Activated CD8-positive, alpha-beta memory T cell treated with anti-CD3 and anti-CD28 coated beads for 36 hours (primary cell): ENCODE measurements around the gene RBM17. TPM values are rescaled to one million over a fixed set of nuclear protein-coding genes. Genes with fewer than 3 reads are reported as not detected.
"Not testable (repeated sequence)": the region's sequence is repeated elsewhere in the genome, so short reads cannot be mapped to it uniquely, and the experiment has no call there.

Experiments
- CTCF ChIA-PET: fragments of 350-600 bp; sonication (Branson Sonifier 250); formaldehyde crosslinking; loops from one replicate; lab custom pipeline; 2021; ENCODE audit warnings: antibody characterized with exemption; lab: Charles Lee
- POLR2A ChIA-PET: fragments of 350-600 bp; sonication (Branson Sonifier 250); formaldehyde crosslinking; loops from one replicate; lab custom pipeline; 2021; ENCODE audit warnings: antibody characterized with exemption; lab: Charles Lee
- total RNA-seq, 2 experiments: library from RNA; stranded (reverse); gene quantifications; one replicate each; pipeline ENCODE4 v1.2.3, GENCODE V29; 2021

RBM17 gene
- total RNA-seq, result 100 to 1,000 TPM; 289 to 298 TPM

GRCh38 chr10:6088721-6089333 is at the start of gene RBM17:
Gene RBM17, plus strand, starts transcription at chr10:6089034. Its CDS starts 8,032 bp downstream, at chr10:6097066.
- CTCF ChIA-PET, result interaction anchor here (0.9 to 1.6 kb wide), 5 partner anchors 16 to 312 kb away, joined by 3 to 4 read pairs (median 3); no protein-coding TSS in a partner anchor
- POLR2A ChIA-PET, result interaction anchor here (0.6 to 1.6 kb wide), 4 partner anchors 17 to 74 kb away, joined by 3 to 5 read pairs (median 4); no protein-coding TSS in a partner anchor

GRCh38 chr10:6039711-6040110 is 49.1 kb upstream of the RBM17 start:
- POLR2A ChIA-PET, result no interaction called here
- CTCF ChIA-PET, result no interaction called here

- CTCF ChIA-PET, result no interaction called here
- POLR2A ChIA-PET, result no interaction called here
Observed at GRCh38 chr10:6040205-6040604, 48.6 kb upstream of the RBM17 start.

- POLR2A ChIA-PET, result interaction anchor here (0.6 kb wide), 1 partner anchor 1543 kb away, joined by 3 read pairs; no protein-coding TSS in a partner anchor
- CTCF ChIA-PET, result not testable (repeated sequence)
Observed at GRCh38 chr10:6043377-6043776, 45.5 kb upstream of the RBM17 start.

GRCh38 chr10:6044060-6044459 is 44.8 kb upstream of the RBM17 start:
- POLR2A ChIA-PET, result interaction anchor here (2.9 kb wide), 1 partner anchor 39 kb away, joined by 12 read pairs; no protein-coding TSS in a partner anchor
- CTCF ChIA-PET, result interaction anchor here (0.6 kb wide), 1 partner anchor 42 kb away, joined by 3 read pairs; no protein-coding TSS in a partner anchor

- CTCF ChIA-PET, result interaction anchor here (1.0 to 1.1 kb wide), 2 partner anchors 12 to 30 kb away, joined by 3 read pairs; no protein-coding TSS in a partner anchor
- POLR2A ChIA-PET, result interaction anchor here (0.6 to 2.9 kb wide), 3 partner anchors 8 to 39 kb away, joined by 3 to 12 read pairs (median 10); partner anchors contain the start of gene IL2RA
Observed at GRCh38 chr10:6044751-6045313, 44.0 kb upstream of the RBM17 start.

GRCh38 chr10:6045314-6045848 is 43.5 kb upstream of the RBM17 start:
- ChIA-PET POLR2A (interaction anchor here (0.6 to 2.9 kb wide), 6 partner anchors 9 to 366 kb away, joined by 3 to 12 read pairs (median 4); partner anchors contain the start of gene IL2RA), CTCF (interaction anchor here (0.8 to 1.1 kb wide), 3 partner anchors 12 to 227 kb away, joined by 3 read pairs; no protein-coding TSS in a partner anchor)

- ChIA-PET CTCF (interaction anchor here (0.8 to 1.3 kb wide), 4 partner anchors 11 to 227 kb away, joined by 3 read pairs; no protein-coding TSS in a partner anchor), POLR2A (interaction anchor here (0.6 to 2.9 kb wide), 6 partner anchors 8 to 365 kb away, joined by 3 to 12 read pairs (median 4); no protein-coding TSS in a partner anchor)
Observed at GRCh38 chr10:6045878-6046772, 42.7 kb upstream of the RBM17 start.

- POLR2A ChIA-PET, result interaction anchor here (0.6 to 2.9 kb wide), 4 partner anchors 25 to 41 kb away, joined by 3 to 12 read pairs (median 4); no protein-coding TSS in a partner anchor
- CTCF ChIA-PET, result interaction anchor here (1.3 kb wide), 1 partner anchor 25 kb away, joined by 3 read pairs; no protein-coding TSS in a partner anchor
Observed at GRCh38 chr10:6046773-6047611, 41.8 kb upstream of the RBM17 start.

GRCh38 chr10:6047847-6048246 is 41.0 kb upstream of the RBM17 start:
- ChIA-PET CTCF (interaction anchor here (1.3 to 2.2 kb wide), 2 partner anchors 36 to 39 kb away, joined by 5 read pairs; no protein-coding TSS in a partner anchor), POLR2A (interaction anchor here (0.6 to 1.1 kb wide), 2 partner anchors 25 to 40 kb away, joined by 3 to 4 read pairs; no protein-coding TSS in a partner anchor)

- ChIA-PET POLR2A (interaction anchor here (0.6 to 0.7 kb wide), 2 partner anchors 11 to 36 kb away, joined by 3 read pairs; no protein-coding TSS in a partner anchor), CTCF (interaction anchor here (1.3 to 2.2 kb wide), 2 partner anchors 35 to 38 kb away, joined by 5 read pairs; no protein-coding TSS in a partner anchor)
Observed at GRCh38 chr10:6048281-6049030, 40.4 kb upstream of the RBM17 start.

- CTCF ChIA-PET, result interaction anchor here (0.9 to 2.2 kb wide), 3 partner anchors 35 to 39 kb away, joined by 4 to 5 read pairs (median 5); no protein-coding TSS in a partner anchor
- POLR2A ChIA-PET, result interaction anchor here (0.6 to 1.5 kb wide), 4 partner anchors 10 to 38 kb away, joined by 3 to 5 read pairs (median 4); no protein-coding TSS in a partner anchor
Observed at GRCh38 chr10:6049031-6049400, 39.8 kb upstream of the RBM17 start.

- CTCF ChIA-PET, result interaction anchor here (0.6 to 3.9 kb wide), 10 partner anchors 11 to 1772 kb away, joined by 3 to 18 read pairs (median 4); partner anchors contain the start of gene IL2RA
- POLR2A ChIA-PET, result interaction anchor here (0.7 to 4.6 kb wide), 14 partner anchors 9 to 161 kb away, joined by 3 to 41 read pairs (median 7); partner anchors contain the start of genes ANKRD16, FBH1 and IL2RA
Observed at GRCh38 chr10:6050801-6051445, 37.9 kb upstream of the RBM17 start.

GRCh38 chr10:6052247-6053221 is 36.3 kb upstream of the RBM17 start:
- CTCF ChIA-PET, result interaction anchor here (1.0 to 3.9 kb wide), 8 partner anchors 9 to 78 kb away, joined by 3 to 18 read pairs (median 4); partner anchors contain the start of gene IL2RA
- POLR2A ChIA-PET, result interaction anchor here (0.6 to 4.6 kb wide), 11 partner anchors 9 to 76 kb away, joined by 3 to 41 read pairs (median 5); partner anchors contain the start of gene IL2RA
